ENCODE data around the gene NMNAT3.

DNA sequence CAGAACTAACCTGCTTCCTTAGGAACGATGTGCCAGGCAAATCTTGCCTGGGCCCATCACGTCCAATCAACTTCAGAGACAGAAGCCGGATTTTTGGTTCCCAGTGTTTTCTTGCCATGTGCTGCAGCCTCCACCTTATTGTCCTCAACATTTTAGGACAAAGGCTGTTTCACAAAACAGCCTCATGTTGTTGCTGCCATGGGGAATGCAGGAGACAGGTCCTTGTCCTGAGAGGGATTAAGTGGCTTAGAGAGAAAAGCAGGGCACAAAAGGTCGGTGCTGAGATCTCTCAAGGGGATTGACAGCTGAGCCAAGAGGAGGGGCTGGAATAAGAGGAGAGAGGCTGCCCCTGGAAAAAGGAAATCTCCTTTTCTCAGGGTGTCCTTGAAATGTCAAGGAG lies 11.3 kb upstream of the NMNAT3 start:
- TF ChIP-seq, protein P1, sequence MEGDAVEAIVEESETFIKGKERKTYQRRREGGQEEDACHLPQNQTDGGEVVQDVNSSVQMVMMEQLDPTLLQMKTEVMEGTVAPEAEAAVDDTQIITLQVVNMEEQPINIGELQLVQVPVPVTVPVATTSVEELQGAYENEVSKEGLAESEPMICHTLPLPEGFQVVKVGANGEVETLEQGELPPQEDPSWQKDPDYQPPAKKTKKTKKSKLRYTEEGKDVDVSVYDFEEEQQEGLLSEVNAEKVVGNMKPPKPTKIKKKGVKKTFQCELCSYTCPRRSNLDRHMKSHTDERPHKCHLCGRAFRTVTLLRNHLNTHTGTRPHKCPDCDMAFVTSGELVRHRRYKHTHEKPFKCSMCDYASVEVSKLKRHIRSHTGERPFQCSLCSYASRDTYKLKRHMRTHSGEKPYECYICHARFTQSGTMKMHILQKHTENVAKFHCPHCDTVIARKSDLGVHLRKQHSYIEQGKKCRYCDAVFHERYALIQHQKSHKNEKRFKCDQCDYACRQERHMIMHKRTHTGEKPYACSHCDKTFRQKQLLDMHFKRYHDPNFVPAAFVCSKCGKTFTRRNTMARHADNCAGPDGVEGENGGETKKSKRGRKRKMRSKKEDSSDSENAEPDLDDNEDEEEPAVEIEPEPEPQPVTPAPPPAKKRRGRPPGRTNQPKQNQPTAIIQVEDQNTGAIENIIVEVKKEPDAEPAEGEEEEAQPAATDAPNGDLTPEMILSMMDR (IDR thresholded peaks at IDR 0.05; ENCODE audit: borderline replicate concordance, extremely low read depth, low read length, poor library complexity, severe bottlenecking), result no peak
- TF ChIP-seq EZH2 (IDR thresholded peaks at IDR 0.05; ENCODE audit: borderline replicate concordance, low read depth, low read length, severe bottlenecking), result no peak

All from DND-41 (cell line).